Naive thymus-derived CD4-positive, alpha-beta T cell (primary cell): ENCODE data around the gene SEC31B. TPM values are rescaled to one million over a fixed set of nuclear protein-coding genes. Genes with fewer than 3 reads are reported as not detected.

Experiments
- ATAC-seq: fragments of 150-1000 bp; cut with Tn5 transposase; 2 replicates; pipeline ENCODE4 v1.10.0; 2021; ENCODE audit warnings: mild to moderate bottlenecking, moderate library complexity
- CTCF ChIA-PET: fragments of 350-600 bp; sonication (Branson Sonifier 250); formaldehyde crosslinking; loops from one replicate; lab custom pipeline; 2021; ENCODE audit warnings: antibody characterized with exemption; lab: Charles Lee
- POLR2A ChIA-PET: fragments of 350-600 bp; sonication (Branson Sonifier 250); formaldehyde crosslinking; loops from one replicate; lab custom pipeline; 2021; ENCODE audit warnings: antibody characterized with exemption, inconsistent platforms; lab: Charles Lee
- DNase-seq, 9 donors: peaks; one replicate each; pipeline versions ENCODE4 v3.0.0 to v3.0.0-alpha.2; 2020 to 2022; ENCODE audit warnings: mixed read lengths in 1 of 9
- H3K27ac ChIP-seq: one replicate; pipeline ENCODE4 v1.7.0; 2013; ENCODE audit warnings: mild to moderate bottlenecking, low read depth, low read length, moderate library complexity
- H3K27me3 ChIP-seq, 2 donors: one replicate each; pipeline ENCODE4 v1.7.0; 2013; ENCODE audit warnings: low read length in 2 of 2, mild to moderate bottlenecking in 2 of 2, moderate library complexity in 2 of 2; ENCODE audit not compliant: control insufficient read depth in 2 of 2, insufficient read depth in 2 of 2
- H3K36me3 ChIP-seq, 3 experiments: 1 replicate in 2 of 3; 2 replicates in 1 of 3; pipeline ENCODE4 v1.7.0; 2013; ENCODE audit warnings: low read length in 3 of 3, mild to moderate bottlenecking in 3 of 3, moderate library complexity in 1 of 3; ENCODE audit not compliant: insufficient read depth in 3 of 3, control insufficient read depth in 2 of 3
- H3K4me1 ChIP-seq, 2 donors: one replicate each; pipeline ENCODE4 v1.7.0; 2013; ENCODE audit warnings: low read length in 2 of 2, mild to moderate bottlenecking in 2 of 2, moderate library complexity in 1 of 2; ENCODE audit not compliant: control insufficient read depth in 2 of 2, insufficient read depth in 2 of 2
- H3K4me3 ChIP-seq: 2 replicates; pipeline ENCODE4 v1.7.0; 2013; ENCODE audit warnings: mild to moderate bottlenecking, low read length
- H3K9me3 ChIP-seq, 3 experiments: 1 replicate in 2 of 3; 2 replicates in 1 of 3; pipeline ENCODE4 v1.7.0; 2013; ENCODE audit warnings: low read length in 3 of 3; ENCODE audit not compliant: control insufficient read depth in 2 of 3
- H3K27ac Mint-ChIP-seq, 9 donors: one replicate each; pipeline ENCODE4 v1.8.0; 2020 to 2022; ENCODE audit warnings: mixed read lengths in 9 of 9, mild to moderate bottlenecking in 8 of 9, moderate library complexity in 5 of 9, inconsistent platforms in 2 of 9
- H3K27me3 Mint-ChIP-seq, 5 donors: one replicate each; pipeline ENCODE4 v1.8.0; 2021 to 2022; ENCODE audit warnings: mixed read lengths in 5 of 5, mild to moderate bottlenecking in 1 of 5
- H3K36me3 Mint-ChIP-seq, 5 donors: one replicate each; pipeline ENCODE4 v1.8.0; 2020 to 2022; ENCODE audit warnings: mixed read lengths in 5 of 5, mild to moderate bottlenecking in 3 of 5, inconsistent platforms in 1 of 5
- H3K4me1 Mint-ChIP-seq, 7 donors: one replicate each; pipeline ENCODE4 v1.8.0; 2020 to 2022; ENCODE audit warnings: mixed read lengths in 7 of 7, mild to moderate bottlenecking in 3 of 7, inconsistent platforms in 1 of 7
- H3K4me3 Mint-ChIP-seq, 10 donors: one replicate each; pipeline ENCODE4 v1.8.0; 2020 to 2022; ENCODE audit warnings: mild to moderate bottlenecking in 10 of 10, mixed read lengths in 10 of 10, moderate library complexity in 6 of 10, inconsistent platforms in 2 of 10
- H3K9me3 Mint-ChIP-seq, 11 donors: one replicate each; pipeline ENCODE4 v1.8.0; 2020 to 2022; ENCODE audit warnings: mixed read lengths in 11 of 11, mild to moderate bottlenecking in 4 of 11, inconsistent platforms in 1 of 11, moderate library complexity in 1 of 11
- intact Hi-C, 2 donors: fragments of 100-400 bp; cut with micrococcal nuclease; formaldehyde crosslinking; loops; one replicate each; pipeline ENCODE4 v1.15.1; 2023
- polyA plus RNA-seq, 2 donors: library from polyadenylated mRNA; unstranded; fragments of 300-500 nt; fragmentation: Illumina TruSeq; gene quantifications; one replicate each; pipeline ENCODE4 v1.2.3, GENCODE V29; 2021
- total RNA-seq, 6 experiments: library from RNA in 5 of 6; stranded (reverse) in 5 of 6; gene quantifications; 1 replicate in 5 of 6; 2 replicates in 1 of 6; pipeline ENCODE4 v1.2.3 and lab custom pipeline; 2021 to 2026

The SEC31B gene
- total and polyA plus RNA-seq, 7 experiments from 2014 or later = 1.1 to 295 (median 63.1) TPM

- H3K9me3 ChIP-seq = no peaks in the 10 kb centered on the region
- Mint-ChIP-seq H3K4me1 (peaks cover 10 to 35% (median 12%) of the 10 kb centered on the region in 7 donors), H3K36me3 (peaks cover 0 to 19% (median 3%) of the 10 kb centered on the region in 5 donors), H3K4me3 (peak overlapping the region; percentile 63 to 92 (median 86)), H3K27ac (peak overlapping the region in 5 of 9 donors; percentile 1 to 76 (median 66)), H3K27me3 (peaks cover 4 to 31% (median 26%) of the 10 kb centered on the region in 5 donors), H3K9me3 (peaks cover 0 to 2% (median 0%) of the 10 kb centered on the region in 11 donors)
- DNase-seq (peak; percentile 86 to 97 (median 90)), ATAC-seq (peak; percentile 98)
- peak overlapping the region; percentile 70 for H3K4me3 ChIP-seq
- ChIA-PET CTCF (interaction anchor here (1.1 to 4.1 kb wide), 8 partner anchors 13 to 149 kb away, joined by 3 to 51 read pairs (median 8); no protein-coding TSS in a partner anchor), POLR2A (interaction anchor here (0.7 kb wide), 1 partner anchor 138 kb away, joined by 3 read pairs; no protein-coding TSS in a partner anchor)
- H3K4me1 ChIP-seq = peaks cover 0 to 4% of the 10 kb centered on the region in 2 donors
- no peaks in the 10 kb centered on the region for H3K36me3 ChIP-seq
- no peaks in the 10 kb centered on the region for H3K27me3 ChIP-seq
- no peak overlapping the region for H3K27ac ChIP-seq
- intact Hi-C loops = loop anchor here (1.0 kb wide), 6 partner anchors 27 to 195 kb away; partner anchors contain the start of genes BLOC1S2 (in 1 of the 2), HIF1AN (in 1 of the 2) and SCD (in 1 of the 2)
These were observed 38.1 kb downstream of the SEC31B start for GRCh38 chr10:100481462-100482081.

- H3K27me3 Mint-ChIP-seq = peaks cover 4 to 31% (median 26%) of the 10 kb centered on the region in 5 donors
- POLR2A ChIA-PET = interaction anchor here (1.0 kb wide), 1 partner anchor 10 kb away, joined by 3 read pairs; no protein-coding TSS in a partner anchor
- Histone ChIP-seq H3K4me3 (no peak overlapping the region), H3K27ac (no peak overlapping the region), H3K36me3 (no peaks in the 10 kb centered on the region), H3K27me3 (no peaks in the 10 kb centered on the region), H3K9me3 (no peaks in the 10 kb centered on the region), H3K4me1 (peaks cover 0 to 4% of the 10 kb centered on the region in 2 donors)
- ATAC-seq (no peak), DNase-seq (no peak)
- peaks cover 10 to 32% (median 12%) of the 10 kb centered on the region in 7 donors for H3K4me1 Mint-ChIP-seq
- intact Hi-C loops = no loop called here
- H3K4me3 Mint-ChIP-seq = no peak overlapping the region
- H3K9me3 Mint-ChIP-seq = peaks cover 0 to 2% (median 0%) of the 10 kb centered on the region in 11 donors
- peak overlapping the region in 1 of 9 donors; percentile 2 for H3K27ac Mint-ChIP-seq
- peaks cover 0 to 11% (median 0%) of the 10 kb centered on the region in 5 donors for H3K36me3 Mint-ChIP-seq
- CTCF ChIA-PET = interaction anchor here (3.6 to 4.1 kb wide), 2 partner anchors 30 to 39 kb away, joined by 28 to 51 read pairs; no protein-coding TSS in a partner anchor
These were observed 39.7 kb downstream of the SEC31B start for GRCh38 chr10:100480002-100480401.

GRCh38 chr10:100479037-100479436 is 40.6 kb downstream of the SEC31B start:
- peaks cover 0 to 4% of the 10 kb centered on the region in 2 donors for H3K4me1 ChIP-seq
- no peaks in the 10 kb centered on the region for H3K9me3 ChIP-seq
- Mint-ChIP-seq H3K27me3 (peaks cover 4 to 31% (median 26%) of the 10 kb centered on the region in 5 donors), H3K4me3 (no peak overlapping the region), H3K27ac (no peak overlapping the region), H3K36me3 (peaks cover 0 to 9% (median 0%) of the 10 kb centered on the region in 5 donors), H3K4me1 (peaks cover 10 to 23% (median 12%) of the 10 kb centered on the region in 7 donors), H3K9me3 (peaks cover 0 to 2% (median 0%) of the 10 kb centered on the region in 11 donors)
- no peaks in the 10 kb centered on the region for H3K36me3 ChIP-seq
- ATAC-seq (no peak), DNase-seq (no peak)
- H3K27me3 ChIP-seq = no peaks in the 10 kb centered on the region
- intact Hi-C loops = no loop called here
- H3K27ac ChIP-seq = no peak overlapping the region
- CTCF ChIA-PET = no interaction called here
- H3K4me3 ChIP-seq = no peak overlapping the region
- POLR2A ChIA-PET = no interaction called here

GRCh38 chr10:100477970-100478369 is 41.7 kb downstream of the SEC31B start:
- Mint-ChIP-seq H3K36me3 (peaks cover 0 to 15% (median 0%) of the 10 kb centered on the region in 5 donors), H3K9me3 (peaks cover 0 to 2% (median 0%) of the 10 kb centered on the region in 11 donors), H3K4me1 (peaks cover 4 to 13% (median 6%) of the 10 kb centered on the region in 7 donors), H3K27ac (no peak overlapping the region), H3K4me3 (no peak overlapping the region), H3K27me3 (peaks cover 4 to 31% (median 26%) of the 10 kb centered on the region in 5 donors)
- DNase-seq = no peak
- Histone ChIP-seq H3K27ac (no peak overlapping the region), H3K36me3 (no peaks in the 10 kb centered on the region), H3K27me3 (no peaks in the 10 kb centered on the region), H3K4me1 (peaks cover 0 to 3% of the 10 kb centered on the region in 2 donors), H3K4me3 (no peak overlapping the region), H3K9me3 (no peaks in the 10 kb centered on the region)
- ATAC-seq = no peak
- intact Hi-C loops = no loop called here
- CTCF ChIA-PET = no interaction called here
- POLR2A ChIA-PET = interaction anchor here (1.0 kb wide), 1 partner anchor 32 kb away, joined by 4 read pairs; no protein-coding TSS in a partner anchor

- CTCF ChIA-PET = interaction anchor here (0.6 kb wide), 1 partner anchor 17 kb away, joined by 5 read pairs; no protein-coding TSS in a partner anchor
- Mint-ChIP-seq H3K4me1 (no peaks in the 10 kb centered on the region), H3K4me3 (no peak overlapping the region), H3K9me3 (no peaks in the 10 kb centered on the region), H3K27ac (no peak overlapping the region), H3K36me3 (peaks cover 0 to 23% (median 0%) of the 10 kb centered on the region in 5 donors), H3K27me3 (peaks cover 0 to 10% (median 0%) of the 10 kb centered on the region in 5 donors)
- POLR2A ChIA-PET = no interaction called here
- no peak for ATAC-seq
- H3K4me1 ChIP-seq = no peaks in the 10 kb centered on the region
- H3K36me3 ChIP-seq = no peaks in the 10 kb centered on the region
- no peaks in the 10 kb centered on the region for H3K27me3 ChIP-seq
- intact Hi-C loops = no loop called here
- H3K27ac ChIP-seq = no peak overlapping the region
- no peaks in the 10 kb centered on the region for H3K9me3 ChIP-seq
- no peak for DNase-seq
- H3K4me3 ChIP-seq = no peak overlapping the region
These were observed 49.3 kb downstream of the SEC31B start for GRCh38 chr10:100470367-100470766.

- no peaks in the 10 kb centered on the region for H3K9me3 Mint-ChIP-seq
- ATAC-seq (no peak), DNase-seq (no peak)
- no peaks in the 10 kb centered on the region for H3K27me3 ChIP-seq
- H3K4me3 ChIP-seq = no peak overlapping the region
- H3K9me3 ChIP-seq = no peaks in the 10 kb centered on the region
- no peak overlapping the region for H3K27ac Mint-ChIP-seq
- peaks cover 0 to 10% (median 0%) of the 10 kb centered on the region in 5 donors for H3K27me3 Mint-ChIP-seq
- no peak overlapping the region for H3K4me3 Mint-ChIP-seq
- ChIA-PET CTCF (interaction anchor here (0.8 to 0.9 kb wide), 2 partner anchors 13 to 39 kb away, joined by 3 read pairs; no protein-coding TSS in a partner anchor), POLR2A (no interaction called here)
- H3K4me1 Mint-ChIP-seq = no peaks in the 10 kb centered on the region
- no peaks in the 10 kb centered on the region for H3K36me3 ChIP-seq
- peaks cover 0 to 23% (median 0%) of the 10 kb centered on the region in 5 donors for H3K36me3 Mint-ChIP-seq
- no peaks in the 10 kb centered on the region for H3K4me1 ChIP-seq
- intact Hi-C loops = no loop called here
- no peak overlapping the region for H3K27ac ChIP-seq
These were observed 49.9 kb downstream of the SEC31B start for GRCh38 chr10:100469756-100470155.
